H1 (cell line): ENCODE results near the gene PVALB. TPM values are rescaled to one million over a fixed set of nuclear protein-coding genes. Genes with fewer than 3 reads are reported as not detected.

ENCODE experiments used
- PHF8 ChIP-seq: fragments of 200-600 bp; sonication (generic); conservative IDR thresholded peaks from 2 replicates; pipeline ENCODE4 v1.7.1; 2012; ENCODE audit warnings: low read depth, mild to moderate bottlenecking, inconsistent platforms, low read length, moderate library complexity
- RNF2 ChIP-seq: fragments of 200-900, 300-1000 bp; sonication (generic); IDR thresholded peaks from 2 replicates; pipeline ENCODE4 v1.7.1; 2016; ENCODE audit warnings: borderline replicate concordance, low read depth, mild to moderate bottlenecking, antibody characterized with exemption, low read length; ENCODE audit not compliant: poor library complexity, severe bottlenecking; ENCODE audit errors: missing control alignments
- polyA plus RNA-seq, 7 experiments: library from polyadenylated mRNA; depleted of rRNA in 3 of 7; stranded (reverse) in 5 of 7; unstranded in 2 of 7; fragments of >200 nt in 5 of 7; fragments of 200-250 nt in 2 of 7; gene quantifications; 1 replicate in 5 of 7; 2 replicates in 1 of 7; 4 replicates in 1 of 7; pipeline versions ENCODE4 v1.2.1 to v1.2.3, GENCODE V29; 2011 to 2013; ENCODE audit warnings: missing spikeins in 2 of 7, mixed read lengths in 2 of 7
- total RNA-seq: library from RNA; stranded (reverse); fragmentation: NEBNext Ultra II Directional; extraction: Animal tissue kit (Norgen Biotek cat#: 25700); gene quantifications from 2 replicates; pipeline ENCODE4 v1.2.1, GENCODE V29; 2021

Gene PVALB
- total and polyA plus RNA-seq, 2 of the 8 experiments (the other 6 are each of a cell fraction or from before 2014, with no cell fraction given), result 1.7 to 5.4 TPM

GRCh38 chr22:36762687-36763260 is 54.1 kb downstream of the PVALB start (continued):
- TF ChIP-seq RNF2 (no peak), PHF8 (no peak)
